GM12878 (cell line): ENCODE measurements around the gene UQCRC1.

Source experiments
- ETV6 ChIP-seq, 2 experiments: fragments of 450-650 bp in 1 of 2; IDR thresholded peaks in 1 of 2; conservative IDR thresholded peaks in 1 of 2; 2 replicates each; pipeline ENCODE4 v1.6.1; 2014; ENCODE audit warnings: antibody characterized with exemption in 1 of 2, borderline replicate concordance in 1 of 2, low read depth in 1 of 2, mild to moderate bottlenecking in 1 of 2, moderate library complexity in 1 of 2
- RAD21 ChIP-seq: IDR thresholded peaks from 2 replicates; pipeline ENCODE4 v1.6.1; 2011; ENCODE audit warnings: mild to moderate bottlenecking, low read depth, low read length, moderate library complexity; ENCODE audit not compliant: insufficient read depth
- TF ChIP-seq, protein P1 (sequence below): IDR thresholded peaks from 2 replicates; pipeline ENCODE4 v1.6.1; 2011; ENCODE audit warnings: low read depth, low read length, improper control_type of control experiment, borderline replicate concordance
- TF ChIP-seq, protein P2 (sequence below), 3 experiments: IDR thresholded peaks in 2 of 3; conservative IDR thresholded peaks in 1 of 3; 2 replicates each; pipeline ENCODE4 v1.5.1; 2011; ENCODE audit warnings: low read depth in 3 of 3, low read length in 3 of 3, mild to moderate bottlenecking in 3 of 3, control low read depth in 2 of 3, moderate library complexity in 2 of 3, inconsistent platforms in 1 of 3, mixed read lengths in 1 of 3; ENCODE audit not compliant: control insufficient read depth in 2 of 3, insufficient read depth in 1 of 3; ENCODE audit errors: extremely low read depth in 1 of 3

DNA sequence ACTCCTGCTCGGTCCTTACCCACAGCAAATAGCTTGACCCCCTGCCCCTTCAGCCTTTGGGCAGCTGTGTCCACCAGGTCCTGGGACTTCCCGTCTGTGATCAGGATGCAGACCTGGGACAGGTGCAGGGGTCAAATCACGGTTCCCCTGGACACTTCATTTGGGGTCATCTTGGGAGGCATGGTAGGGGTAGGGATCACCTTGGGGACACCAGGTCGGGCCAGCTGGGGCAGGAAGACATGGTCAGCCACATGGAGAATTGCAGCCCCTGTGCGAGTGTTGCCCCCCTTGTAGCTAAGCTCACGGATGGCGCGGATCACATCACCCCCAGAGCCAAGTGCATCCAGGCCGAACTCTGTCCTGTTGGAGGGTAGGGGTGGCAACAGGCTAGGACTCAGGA, 16.1 kb downstream of the UQCRC1 start:
- TF ChIP-seq, protein P1, sequence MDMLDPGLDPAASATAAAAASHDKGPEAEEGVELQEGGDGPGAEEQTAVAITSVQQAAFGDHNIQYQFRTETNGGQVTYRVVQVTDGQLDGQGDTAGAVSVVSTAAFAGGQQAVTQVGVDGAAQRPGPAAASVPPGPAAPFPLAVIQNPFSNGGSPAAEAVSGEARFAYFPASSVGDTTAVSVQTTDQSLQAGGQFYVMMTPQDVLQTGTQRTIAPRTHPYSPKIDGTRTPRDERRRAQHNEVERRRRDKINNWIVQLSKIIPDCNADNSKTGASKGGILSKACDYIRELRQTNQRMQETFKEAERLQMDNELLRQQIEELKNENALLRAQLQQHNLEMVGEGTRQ = no peak
- TF ChIP-seq, protein P2, sequence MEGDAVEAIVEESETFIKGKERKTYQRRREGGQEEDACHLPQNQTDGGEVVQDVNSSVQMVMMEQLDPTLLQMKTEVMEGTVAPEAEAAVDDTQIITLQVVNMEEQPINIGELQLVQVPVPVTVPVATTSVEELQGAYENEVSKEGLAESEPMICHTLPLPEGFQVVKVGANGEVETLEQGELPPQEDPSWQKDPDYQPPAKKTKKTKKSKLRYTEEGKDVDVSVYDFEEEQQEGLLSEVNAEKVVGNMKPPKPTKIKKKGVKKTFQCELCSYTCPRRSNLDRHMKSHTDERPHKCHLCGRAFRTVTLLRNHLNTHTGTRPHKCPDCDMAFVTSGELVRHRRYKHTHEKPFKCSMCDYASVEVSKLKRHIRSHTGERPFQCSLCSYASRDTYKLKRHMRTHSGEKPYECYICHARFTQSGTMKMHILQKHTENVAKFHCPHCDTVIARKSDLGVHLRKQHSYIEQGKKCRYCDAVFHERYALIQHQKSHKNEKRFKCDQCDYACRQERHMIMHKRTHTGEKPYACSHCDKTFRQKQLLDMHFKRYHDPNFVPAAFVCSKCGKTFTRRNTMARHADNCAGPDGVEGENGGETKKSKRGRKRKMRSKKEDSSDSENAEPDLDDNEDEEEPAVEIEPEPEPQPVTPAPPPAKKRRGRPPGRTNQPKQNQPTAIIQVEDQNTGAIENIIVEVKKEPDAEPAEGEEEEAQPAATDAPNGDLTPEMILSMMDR (IDR thresholded peaks at IDR 0.05 in 2 of 3, conservative IDR thresholded peaks at IDR 0.05 in 1 of 3; ENCODE audit: control insufficient read depth in 2 of 3, extremely low read depth in 1 of 3, insufficient read depth in 1 of 3, low read depth in 3 of 3, low read length in 3 of 3) = no peak
- TF ChIP-seq ETV6 (conservative IDR thresholded peaks at IDR 0.05 in 1 of 2, IDR thresholded peaks at IDR 0.05 in 1 of 2; ENCODE audit: borderline replicate concordance in 1 of 2, low read depth in 1 of 2) (no peak), RAD21 (no peak)
